ENCODE measurements around the gene CHAT. TPM values are rescaled to one million over a fixed set of nuclear protein-coding genes. Genes with fewer than 3 reads are reported as not detected.

The CHAT gene
- polyA plus RNA-seq, 3 donors, result 0.11 TPM; not detected in 2

DNA sequence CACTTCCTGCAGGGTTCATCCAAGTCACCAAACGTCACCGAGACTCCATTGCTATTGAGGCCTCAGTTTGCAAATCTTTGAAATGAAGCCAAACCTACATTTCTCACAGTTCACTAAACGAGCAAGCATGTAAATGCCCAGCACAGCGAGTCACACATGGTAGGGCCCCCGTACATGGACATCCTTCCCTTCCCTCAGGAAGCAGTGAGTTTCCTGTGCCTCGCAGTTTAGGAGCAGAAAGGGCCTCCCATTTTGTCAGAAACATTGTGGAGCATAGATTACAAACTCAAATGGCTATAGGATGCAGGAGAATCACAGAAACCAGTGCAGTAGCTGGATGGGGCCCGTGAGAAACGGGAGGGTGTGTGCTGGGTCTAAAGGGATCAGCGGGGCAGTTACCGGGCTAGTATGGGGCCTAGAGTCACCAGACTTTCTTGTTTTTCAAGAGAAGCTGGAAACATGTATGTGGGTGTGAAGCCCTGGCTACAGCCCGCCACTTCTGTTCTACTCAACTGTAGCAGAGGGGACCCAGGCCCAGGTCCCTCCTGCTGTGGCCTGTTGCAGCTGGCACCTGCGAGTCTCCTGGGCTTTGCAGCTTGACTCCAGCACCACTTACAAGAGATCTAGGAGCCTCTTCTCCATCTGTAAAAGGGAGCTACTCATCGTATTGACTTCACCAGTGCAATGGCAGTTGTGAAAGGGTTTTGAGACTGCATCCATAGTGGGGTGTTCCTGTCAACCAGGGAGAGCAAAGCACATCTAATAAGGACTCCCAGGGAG, 17.9 kb upstream of the CHAT start:
- DNase-seq (ENCODE audit: extremely low read depth in 1 of 11, low read depth in 9 of 11, low spot score in 4 of 11), result no peak

DNA sequence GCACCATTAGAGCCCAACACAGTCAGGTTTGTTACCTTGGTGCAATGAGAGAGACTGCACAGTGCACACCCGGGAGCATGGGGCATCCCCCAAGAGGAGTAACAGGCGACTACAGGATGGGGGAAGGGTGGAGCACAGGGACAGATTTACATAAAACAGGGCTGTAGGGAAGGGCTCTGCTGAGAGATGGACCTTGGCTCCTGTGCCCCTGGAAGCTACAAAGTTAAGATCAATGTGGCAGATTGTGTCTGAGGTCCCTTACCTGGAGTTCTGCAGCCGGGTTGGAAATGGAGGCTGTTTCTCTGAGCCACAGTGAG, 17.4 kb upstream of the CHAT start:
- no peak for DNase-seq (ENCODE audit: extremely low read depth in 1 of 11, low read depth in 9 of 11, low spot score in 4 of 11)

DNA sequence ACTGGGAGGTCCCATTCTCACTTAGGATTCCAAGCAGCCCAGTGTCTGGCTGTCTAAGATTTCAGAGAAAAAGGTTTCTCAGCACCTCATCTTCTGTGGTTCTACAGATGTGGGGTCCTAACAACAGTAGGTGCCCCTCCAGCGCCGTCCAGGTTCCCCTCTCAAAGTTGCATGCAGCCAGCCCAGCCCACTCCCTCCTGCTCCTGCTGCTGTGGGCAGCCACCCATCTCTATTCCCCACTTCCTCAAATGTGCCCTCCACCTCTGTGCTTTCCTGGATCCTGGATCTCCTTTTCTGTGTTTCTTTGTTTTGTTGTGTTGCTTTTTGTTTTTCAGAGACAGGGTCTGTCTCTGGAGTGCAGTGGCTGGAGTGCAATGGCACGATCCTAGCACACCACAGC, 17.0 kb upstream of the CHAT start:
- no peak for DNase-seq (ENCODE audit: extremely low read depth in 1 of 11, low read depth in 9 of 11, low spot score in 4 of 11)

DNA sequence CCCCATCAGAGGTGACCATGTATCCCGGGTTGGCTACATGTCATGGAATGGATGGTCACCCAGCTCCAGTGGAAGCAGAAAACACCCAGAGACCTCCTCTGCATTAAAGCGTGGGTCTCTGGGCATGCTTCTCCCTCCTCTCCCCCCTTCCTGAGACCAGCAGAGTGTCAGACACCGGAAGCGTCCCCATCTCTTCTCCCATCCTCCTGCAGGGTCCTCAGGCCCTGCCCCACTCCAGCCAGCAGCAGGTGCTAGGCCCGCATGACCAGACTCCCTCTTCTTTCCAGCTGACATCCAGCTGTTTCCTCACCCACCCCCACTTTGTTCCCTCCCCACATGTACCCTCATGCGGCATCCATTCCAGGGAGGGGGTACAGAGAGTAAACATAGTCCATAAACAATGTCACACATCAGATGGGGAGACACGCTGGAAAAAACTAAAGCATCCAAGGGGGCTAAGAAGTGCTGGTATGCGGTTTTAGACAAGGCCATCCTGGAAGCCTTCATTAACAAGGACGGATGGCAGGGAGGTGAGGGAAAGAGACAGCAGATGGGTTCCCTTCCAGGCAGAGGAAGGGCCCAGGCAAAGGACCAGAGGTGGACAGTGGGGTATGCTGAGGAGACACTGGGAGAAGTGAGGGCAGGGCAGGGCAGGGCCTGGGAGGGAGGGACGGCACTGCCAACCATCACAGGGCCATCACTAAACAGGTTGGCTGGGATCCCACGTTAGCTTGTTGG, 16.2 kb upstream of the CHAT start:
- DNase-seq (ENCODE audit: extremely low read depth in 1 of 11, low read depth in 9 of 11, low spot score in 4 of 11), result no peak

DNA sequence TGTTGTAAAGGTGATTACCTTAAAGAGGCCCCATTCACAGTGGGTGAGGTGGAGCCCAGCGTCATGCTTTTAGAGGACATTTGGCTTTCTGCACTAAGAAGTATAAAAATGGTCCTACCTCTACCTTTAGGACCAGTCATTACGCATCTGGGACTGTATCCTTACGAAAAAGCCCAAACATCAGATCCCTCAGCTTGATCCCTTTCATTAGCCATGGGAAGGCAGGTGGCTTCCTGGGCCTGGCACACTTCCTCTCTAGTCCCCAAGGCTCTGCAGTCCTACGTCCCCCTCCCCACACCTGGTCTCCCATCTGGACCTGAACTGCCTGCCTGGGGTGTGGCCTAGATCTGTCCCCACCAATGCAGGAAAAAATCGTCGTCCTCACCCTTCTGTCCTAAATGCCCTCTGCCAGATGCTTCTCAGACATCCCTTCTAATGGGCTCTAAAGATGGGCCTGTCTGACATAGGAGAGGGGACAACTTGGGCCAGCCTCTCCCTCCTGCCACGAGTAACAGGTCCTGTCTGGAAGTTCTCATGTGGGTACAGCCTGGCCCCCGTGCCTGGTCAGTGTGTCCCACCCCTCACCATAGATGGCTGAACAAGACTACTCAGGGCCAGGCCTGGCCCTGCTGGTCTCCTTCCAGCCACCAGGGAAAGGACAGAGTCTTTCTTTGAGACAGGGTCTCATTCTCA, 15.5 kb upstream of the CHAT start:
- no peak for DNase-seq (ENCODE audit: extremely low read depth in 1 of 11, low read depth in 9 of 11, low spot score in 4 of 11)

DNA sequence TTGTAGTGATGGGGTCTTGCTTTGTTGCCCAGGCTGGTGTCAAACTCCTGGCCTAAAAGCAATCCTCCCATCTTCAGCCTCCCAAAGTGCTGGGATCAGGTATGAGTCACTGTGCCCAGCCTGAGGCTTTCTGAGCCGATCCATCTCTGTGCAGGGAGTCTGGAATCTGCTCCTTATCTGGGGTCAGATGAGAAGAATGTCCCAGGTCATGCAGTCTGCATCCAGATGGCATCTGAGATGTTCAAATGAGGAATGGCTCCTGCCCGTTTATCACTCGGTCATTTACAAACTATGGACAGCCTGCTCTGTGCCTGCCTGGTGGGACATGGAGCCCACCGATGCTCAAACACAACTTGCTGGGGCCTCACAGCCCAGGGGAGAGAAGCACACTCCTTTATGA, 14.9 kb upstream of the CHAT start:
- DNase-seq (ENCODE audit: extremely low read depth in 1 of 11, low read depth in 9 of 11, low spot score in 4 of 11), result no peak

DNA sequence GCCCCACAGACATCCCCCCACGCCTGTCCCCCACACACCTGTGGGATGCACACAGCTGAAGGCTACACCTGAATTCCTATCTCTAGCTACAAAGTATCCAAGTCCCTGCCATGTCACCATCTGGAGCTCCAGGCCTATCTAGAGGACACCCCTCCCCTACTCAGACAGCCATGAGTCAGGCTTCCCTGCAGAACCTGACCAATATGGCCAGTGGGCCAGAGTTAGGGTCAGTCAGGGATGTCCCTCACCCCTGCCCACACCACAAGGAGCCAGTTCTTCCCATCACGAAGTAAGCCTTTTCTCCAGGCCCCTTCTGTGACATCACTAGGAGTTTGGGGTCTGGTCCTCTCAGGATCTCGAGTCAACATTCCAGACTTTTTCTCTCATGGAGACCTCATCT, 14.3 kb upstream of the CHAT start:
- no peak for DNase-seq (ENCODE audit: extremely low read depth in 1 of 11, low read depth in 9 of 11, low spot score in 4 of 11)

DNA sequence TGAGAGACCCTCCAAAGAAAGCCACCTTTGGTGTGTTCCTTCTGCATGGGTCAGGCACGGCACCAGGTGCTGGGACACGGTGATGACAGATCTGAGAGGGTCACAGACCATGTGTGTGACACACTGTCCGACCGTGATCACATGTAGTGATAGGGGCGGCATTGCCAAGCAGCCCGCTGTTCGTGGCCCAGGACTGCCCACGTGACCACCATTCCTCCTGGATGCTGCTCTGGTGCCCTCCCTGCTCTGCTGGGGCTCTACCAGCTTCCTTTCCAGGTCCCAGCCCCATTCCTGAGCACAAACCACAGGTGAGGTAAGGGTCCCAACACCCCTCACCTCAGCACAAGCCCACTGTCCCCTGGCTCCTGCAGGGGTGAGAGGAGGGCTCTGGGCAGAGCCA, 13.8 kb upstream of the CHAT start:
- no peak for DNase-seq (ENCODE audit: extremely low read depth in 1 of 11, low read depth in 9 of 11, low spot score in 4 of 11)

DNA sequence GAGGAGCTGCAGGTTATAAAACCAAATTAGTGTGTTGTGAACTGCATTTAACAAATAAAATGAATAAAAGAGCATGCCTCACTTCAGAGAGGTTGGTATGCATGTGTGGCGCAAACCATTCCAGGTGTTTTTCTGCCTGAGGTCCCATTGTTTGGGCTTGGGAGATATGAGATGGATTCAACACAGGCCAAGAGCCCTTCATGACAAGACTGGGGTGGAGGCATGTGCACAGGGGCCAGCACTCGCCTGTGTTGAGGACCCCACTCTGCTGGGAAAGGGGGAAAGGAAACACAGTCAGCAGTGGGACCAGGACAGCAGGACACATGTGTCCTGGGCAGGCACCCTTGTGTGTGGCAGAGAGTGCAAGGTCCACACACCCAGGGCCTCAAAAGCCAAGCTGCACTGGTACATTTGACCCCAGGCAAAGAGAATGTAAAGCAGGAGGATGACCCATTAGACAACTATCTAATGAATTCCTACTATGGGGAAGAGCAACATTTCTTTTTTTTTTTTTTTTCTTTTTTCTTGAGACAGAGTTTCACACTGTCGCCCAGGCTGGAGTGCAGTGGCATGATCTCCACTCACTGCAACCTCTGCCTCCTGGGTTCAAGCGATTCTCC, 12.9 kb upstream of the CHAT start:
- no peak for DNase-seq (ENCODE audit: extremely low read depth in 1 of 11, low read depth in 9 of 11, low spot score in 4 of 11)

DNA sequence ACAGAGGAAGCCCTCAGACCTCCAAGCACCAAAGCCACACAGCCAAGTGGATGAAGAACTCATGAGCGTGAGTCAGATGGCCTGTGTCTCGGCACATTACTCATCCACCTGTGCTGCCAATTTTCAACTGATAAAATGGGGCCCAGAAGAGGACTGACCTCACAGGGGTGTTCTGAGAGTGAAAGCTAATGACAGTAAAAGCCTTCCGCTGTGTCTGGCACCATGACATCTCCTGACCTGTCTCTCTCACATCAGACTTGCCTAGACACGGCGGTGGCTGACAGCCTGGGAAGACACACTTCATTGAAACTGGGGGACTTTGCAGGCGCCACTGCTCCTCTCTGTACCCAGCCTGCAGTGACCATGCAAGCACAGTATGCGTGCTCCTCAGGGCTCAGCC, 12.0 kb upstream of the CHAT start:
- no peak for DNase-seq (ENCODE audit: extremely low read depth in 1 of 11, low read depth in 9 of 11, low spot score in 4 of 11)

DNA sequence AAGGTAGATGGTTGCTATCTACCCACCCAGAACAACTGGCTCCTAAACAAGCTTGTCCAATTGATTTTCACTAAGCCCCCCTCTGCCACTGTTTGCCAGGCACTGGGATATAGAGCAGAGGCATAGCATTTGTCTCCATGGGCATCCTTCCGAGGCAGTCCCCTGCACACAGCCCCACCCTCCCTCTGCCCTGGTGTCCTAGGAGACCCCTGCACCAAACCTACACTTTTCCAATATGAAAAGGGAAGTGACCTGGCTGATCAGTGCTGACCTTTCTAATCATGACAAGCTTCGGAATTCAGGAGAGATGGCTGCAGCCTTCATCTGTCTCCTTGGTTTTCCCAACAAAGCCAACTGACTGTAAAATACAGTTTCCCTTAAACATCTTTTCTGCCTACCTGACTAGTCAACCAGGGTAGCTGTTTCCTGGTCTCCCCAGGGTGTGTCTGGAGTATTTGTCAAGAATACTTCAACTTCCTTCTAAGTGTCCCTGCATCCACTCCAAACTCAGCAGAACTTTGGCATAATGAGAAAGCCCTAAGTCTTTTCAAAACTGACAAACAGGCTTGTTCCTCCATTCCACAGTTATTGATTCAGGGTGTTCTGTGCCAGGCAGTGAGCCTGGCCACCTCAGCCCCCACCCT, 11.3 kb upstream of the CHAT start:
- no peak for DNase-seq (ENCODE audit: extremely low read depth in 1 of 11, low read depth in 9 of 11, low spot score in 4 of 11)

DNA sequence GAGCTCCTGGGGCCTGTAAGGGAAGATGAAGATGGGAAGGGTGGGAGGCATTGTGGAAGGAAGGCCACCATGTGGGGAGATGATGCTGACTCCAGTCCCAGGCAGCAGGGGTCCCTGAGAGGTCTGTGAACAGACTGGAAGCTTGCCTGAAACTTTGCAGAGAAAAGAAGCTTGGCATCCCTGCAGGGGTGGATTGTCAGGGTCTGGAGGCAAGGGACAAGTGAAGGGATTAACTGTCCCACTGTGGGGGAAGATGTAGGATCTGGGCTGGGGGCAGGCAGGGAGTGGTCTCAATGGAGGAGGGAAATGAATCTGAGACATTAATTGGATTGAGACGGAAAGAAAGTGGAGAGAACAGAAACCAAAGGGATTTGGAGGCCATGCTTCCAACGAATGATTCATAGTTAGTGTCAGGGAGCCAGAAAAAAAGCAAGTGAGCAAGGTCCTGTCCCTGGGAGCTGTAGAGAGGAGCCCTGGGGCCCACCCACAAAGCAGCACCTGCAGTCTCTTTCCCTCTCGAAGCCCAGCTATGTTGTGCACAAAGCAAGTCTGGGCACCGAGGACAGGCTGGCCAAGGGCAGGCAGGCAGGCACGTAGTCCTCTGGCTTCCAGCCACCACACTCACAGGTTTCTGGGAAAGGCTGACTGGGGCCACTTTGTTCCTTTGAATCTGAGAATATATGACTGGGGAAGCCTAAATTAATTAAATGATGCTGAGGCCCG, 8.5 kb upstream of the CHAT start:
- no peak for DNase-seq (ENCODE audit: extremely low read depth in 1 of 11, low read depth in 9 of 11, low spot score in 4 of 11)

DNA sequence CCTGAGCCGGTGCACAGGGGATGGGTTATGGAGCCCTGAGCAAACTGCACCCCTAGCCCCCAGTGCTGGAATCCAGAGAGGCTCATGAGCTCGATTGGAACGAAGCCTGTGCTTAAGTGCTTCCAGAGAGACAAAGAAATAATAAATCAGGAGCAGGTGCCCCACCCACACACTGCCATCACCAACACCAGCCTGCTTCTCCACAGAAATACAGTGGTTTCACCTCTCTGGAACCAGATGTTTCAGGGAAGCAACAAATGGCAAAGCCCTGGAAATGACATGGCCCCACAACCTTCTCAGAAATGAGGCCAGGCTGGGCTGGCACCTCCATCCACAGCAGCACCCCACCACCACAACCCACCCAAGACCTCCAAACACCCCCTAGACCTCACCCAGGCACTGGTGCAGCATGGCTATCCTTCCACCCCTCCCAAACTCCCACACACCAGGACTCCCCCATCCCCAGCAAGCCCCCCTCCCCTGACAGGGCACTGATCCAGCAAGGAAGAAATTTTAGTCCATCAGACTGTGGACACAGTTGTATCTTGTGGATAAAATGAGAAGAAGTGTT, 7.8 kb upstream of the CHAT start:
- DNase-seq (ENCODE audit: extremely low read depth in 1 of 11, low read depth in 9 of 11, low spot score in 4 of 11), result no peak

DNA sequence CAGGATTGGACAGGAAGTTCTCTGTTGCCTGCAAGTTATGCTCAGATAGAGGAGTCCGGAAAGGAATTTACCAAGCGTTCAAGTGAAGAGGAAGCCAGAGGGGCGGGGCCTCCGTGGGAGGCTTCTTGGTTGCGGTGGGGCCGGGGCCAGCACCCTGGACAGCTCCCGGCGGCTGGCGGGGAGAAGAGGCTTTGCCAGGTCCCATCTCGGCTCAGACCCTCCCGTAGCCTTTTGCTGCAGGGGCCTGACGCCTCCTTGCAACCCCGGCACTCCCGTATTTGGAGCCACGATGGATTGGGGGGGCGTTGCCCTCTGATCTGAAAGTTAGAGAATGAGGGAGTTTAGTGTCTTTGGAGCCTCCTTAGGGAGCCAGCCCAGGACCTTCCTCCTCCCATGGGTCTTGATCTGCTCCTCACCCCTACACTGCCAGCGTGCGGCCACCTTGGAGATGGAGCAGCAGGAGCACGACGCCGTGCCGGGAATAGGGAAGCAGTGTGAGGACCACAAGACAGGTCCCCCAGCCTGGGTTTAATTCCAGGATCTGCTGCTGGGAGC, 6.8 kb upstream of the CHAT start:
- DNase-seq (ENCODE audit: extremely low read depth in 1 of 11, low read depth in 9 of 11, low spot score in 4 of 11), result peak; percentile 50 to 78 (median 71)

DNA sequence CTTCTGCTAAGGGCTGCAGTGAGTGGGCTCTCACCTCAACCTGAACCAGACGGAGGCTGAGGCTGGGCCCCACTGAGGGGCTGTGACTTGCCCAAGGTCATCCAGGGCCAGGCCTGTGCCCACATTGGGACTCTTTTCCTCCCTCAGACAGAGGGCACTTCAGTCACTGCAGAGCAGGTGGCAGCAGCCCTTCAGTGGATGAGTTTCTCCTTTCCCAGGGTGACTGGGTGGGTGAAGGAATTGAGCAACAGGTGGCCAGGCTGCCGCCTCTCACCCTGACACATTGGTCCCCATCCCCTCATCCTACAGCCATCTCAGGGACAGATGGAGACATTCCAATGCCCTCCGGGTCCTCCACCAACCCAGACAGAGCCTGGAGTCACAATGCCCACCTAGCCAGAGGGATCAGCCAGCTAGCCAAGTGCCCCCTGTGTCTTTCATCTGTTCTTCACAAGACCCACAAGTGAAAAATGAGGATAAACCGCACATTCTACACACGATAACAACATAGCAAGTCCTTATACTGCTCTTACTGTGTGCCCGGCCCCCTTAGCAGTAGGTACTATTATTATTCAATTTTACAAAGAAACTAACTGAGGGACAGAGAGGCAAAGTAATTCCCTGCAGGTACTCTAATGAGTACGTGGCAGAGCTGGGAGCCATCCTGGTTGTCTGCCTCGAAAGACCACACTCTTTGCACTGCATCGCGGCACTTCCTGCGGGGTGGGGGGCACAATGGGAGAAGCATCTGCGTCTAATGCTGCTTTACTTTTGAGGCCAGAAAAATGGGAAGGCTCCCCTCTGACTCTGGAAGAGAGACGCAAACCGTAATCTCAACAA, 5.5 kb upstream of the CHAT start:
- no peak for DNase-seq (ENCODE audit: extremely low read depth in 1 of 11, low read depth in 9 of 11, low spot score in 4 of 11)

DNA sequence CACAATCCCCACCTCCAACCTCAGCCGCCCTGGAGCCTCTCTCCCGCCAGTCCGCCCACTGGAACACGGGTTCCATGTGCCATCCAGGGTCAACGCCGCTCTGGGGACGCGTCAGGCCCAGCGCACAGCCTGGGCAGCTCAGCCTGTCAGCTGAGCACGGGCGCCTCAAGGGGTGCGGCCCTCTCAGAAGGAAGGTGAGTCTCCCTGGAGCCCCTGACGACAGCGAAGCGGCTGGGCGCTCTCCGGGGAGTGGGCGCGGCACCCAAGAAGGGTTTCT, 4.9 kb upstream of the CHAT start:
- no peak for DNase-seq (ENCODE audit: extremely low read depth in 1 of 11, low read depth in 9 of 11, low spot score in 4 of 11)

DNA sequence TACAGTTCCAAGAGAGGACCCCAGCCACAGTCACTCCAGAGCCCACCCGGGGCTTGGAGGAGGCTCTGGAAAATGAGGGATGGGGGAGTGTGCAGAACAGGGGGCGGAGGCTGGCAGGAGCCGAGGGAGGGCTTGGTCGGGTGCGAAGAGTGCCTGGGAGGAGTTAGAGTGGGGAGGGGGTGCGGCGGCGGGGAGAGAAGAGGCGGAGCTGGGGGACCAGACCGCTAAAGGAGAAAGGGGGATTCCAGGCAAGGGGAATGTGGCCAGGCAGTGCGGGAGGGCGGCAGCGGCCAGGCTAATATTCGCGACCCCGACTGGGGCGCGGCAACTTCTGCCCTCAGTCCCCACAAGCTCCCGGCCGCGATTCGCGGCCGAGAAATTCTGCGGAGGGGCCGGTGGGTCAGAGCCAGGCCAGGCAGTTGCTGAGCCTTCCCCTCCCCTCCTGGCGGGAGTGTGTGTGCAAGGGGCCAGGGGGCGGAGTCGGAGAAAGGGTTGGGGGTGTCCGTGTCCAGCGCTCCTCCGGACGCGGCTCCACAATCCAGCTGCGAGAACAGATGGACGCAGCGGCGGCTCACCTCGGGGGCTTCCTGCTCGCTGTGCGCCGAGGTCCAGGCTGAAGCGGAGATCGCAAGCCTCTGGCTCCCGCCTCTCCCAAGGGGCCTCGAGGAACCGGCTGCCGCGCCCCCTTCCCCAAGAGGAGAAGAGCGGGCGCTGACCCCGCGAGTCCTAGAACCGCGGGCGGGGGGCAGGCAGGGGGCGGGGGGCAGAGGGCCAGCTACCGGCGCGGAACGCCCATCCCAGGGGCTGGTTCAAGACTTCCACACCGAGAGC, 4.3 kb upstream of the CHAT start:
- DNase-seq (ENCODE audit: extremely low read depth in 1 of 11, low read depth in 9 of 11, low spot score in 4 of 11), result no peak

All from renal cortex interstitium (tissue), 11 donors.